Measurements from ENCODE around the gene ZNF230.
A peak's percentile ranks its signal among the peaks of the same experiment; 100 is the strongest.

Gene ZNF230

DNA sequence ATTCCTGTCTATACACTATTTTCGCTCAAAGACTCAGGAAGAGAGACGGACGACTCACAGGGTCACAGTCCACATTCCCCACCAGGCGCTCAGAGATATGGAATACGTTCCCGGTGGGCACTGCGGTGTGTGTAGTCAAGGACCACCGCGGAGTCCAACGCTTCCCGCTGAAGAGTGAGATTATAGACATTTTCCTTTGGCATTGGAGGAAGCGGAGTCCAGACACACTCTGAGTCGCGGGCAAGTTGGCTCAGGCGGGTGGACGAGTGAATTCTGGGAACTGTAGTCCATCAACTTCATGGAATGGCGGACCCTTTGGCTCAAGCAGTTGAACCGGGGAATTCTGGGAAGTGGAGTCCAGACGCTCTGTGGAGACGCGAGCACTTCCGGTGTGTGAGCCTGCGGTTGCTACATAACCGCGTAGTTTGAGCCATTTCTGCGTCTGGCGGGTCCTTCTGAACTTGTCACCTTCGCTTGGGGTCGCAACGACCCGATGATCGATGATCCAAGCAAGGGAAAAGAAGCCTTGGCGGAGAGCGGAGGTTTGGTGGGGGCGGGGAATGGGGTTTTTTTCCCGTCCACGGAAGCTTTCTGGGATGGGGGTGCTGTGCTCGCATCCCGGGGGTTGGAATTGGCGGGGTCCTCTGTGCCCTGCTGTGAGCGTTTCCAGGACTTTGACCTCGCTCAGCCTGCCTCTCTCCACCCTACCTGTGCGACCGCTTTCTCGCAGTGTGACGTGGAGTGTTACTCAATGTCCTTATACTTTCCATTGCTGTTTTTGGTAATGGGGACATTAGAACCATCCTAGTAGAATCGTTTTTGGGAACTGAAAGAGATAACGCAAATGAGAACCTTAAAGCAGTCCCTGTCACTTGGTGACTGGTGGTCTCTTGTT is at the start of gene ZNF230:
Gene ZNF230 (plus strand): TSS at position 392 of the 895 bp plus-strand sequence. CDS start 4,122 bp downstream, outside the sequence.
- peak; percentile 85 for DNase-seq (ENCODE audit: low read depth)

DNA sequence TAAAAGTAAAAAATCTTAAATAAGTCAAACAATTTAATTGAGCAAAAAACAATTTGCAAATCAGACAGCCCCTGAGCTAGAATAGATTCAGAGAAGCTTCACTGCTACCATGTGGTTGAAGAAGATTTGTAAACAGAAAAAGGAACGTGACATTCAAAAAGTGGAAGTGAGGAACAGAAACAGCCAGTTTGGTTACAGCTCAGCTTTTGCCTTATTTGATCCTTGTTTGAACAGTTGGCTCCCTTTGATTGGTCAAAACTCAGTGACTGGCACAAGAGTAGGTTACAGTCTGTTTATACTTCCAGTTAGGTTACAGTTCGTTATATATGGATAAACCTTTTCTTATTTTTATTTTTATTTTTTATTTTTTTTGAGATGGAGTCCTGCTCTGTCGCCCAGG is 45.9 kb upstream of the ZNF230 start:
- H3K4me3 ChIP-seq (ENCODE audit: low read depth, low read length), result no peak overlapping the region

More for the DNA sequence above, at the start of gene ZNF230:
- H3K4me3 ChIP-seq (ENCODE audit: low read depth, low read length), result peak within 1 kb of the TSS; percentile 91

DNA sequence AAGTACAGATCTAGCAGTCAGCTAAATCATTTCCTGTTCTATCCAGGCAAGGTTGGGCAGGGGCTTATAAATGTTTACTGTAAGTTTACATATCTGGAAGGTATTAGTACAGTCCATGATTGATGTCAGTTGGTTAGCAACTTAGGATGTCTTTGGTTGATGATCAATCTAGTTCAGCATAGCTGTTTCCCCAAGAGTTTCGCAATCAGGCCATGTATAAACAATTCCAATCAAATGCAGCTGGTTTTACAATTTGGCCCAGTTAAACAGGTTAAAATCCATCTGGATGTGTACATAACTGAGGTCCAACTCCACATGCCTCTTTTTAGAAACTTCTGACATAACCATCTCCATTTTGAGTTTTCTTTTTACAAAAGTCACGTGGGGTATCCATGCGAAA is 44.9 kb upstream of the ZNF230 start:
- peak; percentile 29 for DNase-seq (ENCODE audit: low read depth)
- H3K4me3 ChIP-seq (ENCODE audit: low read depth, low read length), result no peak overlapping the region

More for the DNA sequence above, 45.9 kb upstream of the ZNF230 start:
- DNase-seq (ENCODE audit: low read depth), result no peak

GRCh38 chr19:43960411-43960810 is 42.3 kb upstream of the ZNF230 start:
- H3K4me3 ChIP-seq (ENCODE audit: low read depth, low read length), result no peak overlapping the region
- DNase-seq (ENCODE audit: low read depth), result no peak

- H3K4me3 ChIP-seq (ENCODE audit: low read depth, low read length), result no peak overlapping the region
- DNase-seq (ENCODE audit: low read depth), result no peak
Measured at GRCh38 chr19:43966079-43966694, 36.6 kb upstream of the ZNF230 start.

DNA sequence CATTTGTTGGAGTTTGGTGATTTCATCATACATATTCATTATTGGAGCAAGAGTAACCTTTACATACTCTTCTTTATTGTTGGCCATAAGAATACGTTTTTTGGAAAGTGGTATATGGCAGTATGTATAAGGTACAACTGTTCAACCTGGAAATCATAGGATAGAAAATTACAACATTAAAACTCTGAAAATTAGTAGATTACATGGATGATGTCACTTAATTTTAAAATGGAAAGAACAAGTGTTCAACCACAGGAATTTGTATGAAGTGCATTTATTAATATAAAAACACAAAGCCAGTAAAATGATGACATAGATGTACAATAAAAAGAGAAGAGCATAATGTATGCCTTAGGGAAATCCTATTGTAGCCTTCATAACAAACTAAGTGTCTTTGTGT is 26.0 kb upstream of the ZNF230 start:
- H3K4me3 ChIP-seq (ENCODE audit: low read depth, low read length), result no peak overlapping the region
- no peak for DNase-seq (ENCODE audit: low read depth)

- DNase-seq (ENCODE audit: low read depth), result no peak
- H3K4me3 ChIP-seq (ENCODE audit: low read depth, low read length), result peak overlapping the region; percentile 65
Measured at GRCh38 chr19:43983544-43983911, 19.2 kb upstream of the ZNF230 start.

DNA sequence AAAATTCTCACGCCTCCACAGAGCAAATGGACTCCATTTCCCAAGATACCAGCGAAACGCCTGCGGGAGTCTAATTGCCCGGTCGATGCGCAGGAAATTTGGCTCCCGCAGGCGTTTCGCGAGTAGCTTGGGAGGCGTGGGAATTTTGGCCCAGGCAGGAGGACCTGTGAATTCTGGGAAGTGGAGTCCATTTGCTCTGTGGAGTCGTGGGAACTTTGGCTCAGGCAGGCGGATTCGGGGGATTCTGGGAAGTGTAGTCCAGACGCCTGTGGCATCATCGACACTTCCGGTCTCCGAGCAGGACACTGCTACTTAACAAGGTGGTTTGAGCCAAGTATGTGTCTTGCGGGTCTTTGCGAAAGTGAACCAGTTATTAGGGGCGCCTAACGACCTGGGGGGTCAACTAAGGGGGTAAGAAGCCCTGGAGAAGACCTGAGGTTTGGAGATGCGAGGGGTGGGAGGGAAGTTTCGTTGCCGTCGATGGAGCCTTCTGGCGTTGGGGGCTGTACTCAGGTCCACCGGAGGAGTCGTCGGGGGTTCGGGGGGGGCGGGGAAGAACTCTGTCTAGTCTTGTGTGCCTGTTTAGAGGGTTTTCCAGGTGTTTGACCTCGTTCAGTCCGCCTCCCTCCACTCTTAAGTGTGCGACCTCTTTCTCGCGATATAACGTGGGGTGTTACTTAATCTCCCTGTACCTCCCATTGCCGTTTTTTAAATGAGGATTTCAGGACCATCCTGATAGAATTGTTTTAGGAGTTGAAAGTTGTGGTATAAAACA is 18.7 kb upstream of the ZNF230 start, which contains the start of gene ZNF155:
Gene ZNF155 (plus strand): TSS at position 277 of the 775 bp plus-strand sequence. CDS start 4,356 bp downstream, outside the sequence.
- DNase-seq (ENCODE audit: low read depth), result peak; percentile 89
- H3K4me3 ChIP-seq (ENCODE audit: low read depth, low read length), result peak within 1 kb of the TSS; percentile 65

DNA sequence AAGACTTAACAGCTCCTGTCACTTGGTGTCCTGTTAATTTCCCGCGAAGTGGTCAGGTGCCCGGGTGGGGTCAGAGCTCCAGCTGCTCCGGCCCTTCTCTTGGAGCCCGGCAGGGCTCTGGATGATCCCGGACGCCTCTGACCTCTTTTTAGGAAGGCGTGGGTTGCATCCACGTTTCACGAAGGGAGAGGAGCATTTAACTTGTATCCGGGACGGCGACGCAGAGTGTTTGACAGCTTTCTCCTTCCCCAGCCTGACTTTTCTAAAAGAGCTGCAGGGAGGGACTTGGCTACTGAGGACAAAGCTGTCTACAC is 18.1 kb upstream of the ZNF230 start:
- H3K4me3 ChIP-seq (ENCODE audit: low read depth, low read length), result peak overlapping the region; percentile 65
- no peak for DNase-seq (ENCODE audit: low read depth)

DNA sequence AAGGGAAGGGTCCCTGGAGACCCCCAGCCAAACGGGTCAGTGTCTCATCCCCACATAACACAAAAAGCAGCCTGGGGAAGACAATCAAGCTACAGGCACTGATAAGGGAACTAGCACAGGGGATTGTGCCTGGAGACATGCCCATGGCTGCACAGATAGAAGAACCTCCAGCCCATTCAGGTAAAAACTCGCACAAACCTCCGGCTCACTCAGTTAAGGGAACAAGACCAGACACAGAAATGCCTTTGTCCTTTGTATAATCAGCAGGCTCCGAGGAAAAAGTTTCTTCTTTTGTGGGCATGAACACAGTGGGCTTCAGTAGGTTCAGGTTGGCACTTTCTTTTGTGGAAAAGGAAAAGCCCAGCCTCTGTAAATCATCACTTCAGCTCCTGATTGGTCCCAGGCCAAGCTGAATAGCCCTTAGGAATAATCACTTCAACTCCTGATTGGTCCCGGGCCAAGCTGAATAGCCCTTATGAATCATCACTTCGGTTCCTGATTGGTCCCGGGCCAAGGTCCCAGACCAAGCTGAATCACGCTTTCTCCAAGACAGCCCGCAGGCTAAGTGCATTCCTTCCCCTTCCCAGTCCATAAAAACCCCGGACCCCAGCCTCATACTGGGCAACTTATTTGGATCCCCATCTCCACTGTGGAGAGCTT is 5.0 kb upstream of the ZNF230 start:
- no peak overlapping the region for H3K4me3 ChIP-seq (ENCODE audit: low read depth, low read length)
- no peak for DNase-seq (ENCODE audit: low read depth)

DNA sequence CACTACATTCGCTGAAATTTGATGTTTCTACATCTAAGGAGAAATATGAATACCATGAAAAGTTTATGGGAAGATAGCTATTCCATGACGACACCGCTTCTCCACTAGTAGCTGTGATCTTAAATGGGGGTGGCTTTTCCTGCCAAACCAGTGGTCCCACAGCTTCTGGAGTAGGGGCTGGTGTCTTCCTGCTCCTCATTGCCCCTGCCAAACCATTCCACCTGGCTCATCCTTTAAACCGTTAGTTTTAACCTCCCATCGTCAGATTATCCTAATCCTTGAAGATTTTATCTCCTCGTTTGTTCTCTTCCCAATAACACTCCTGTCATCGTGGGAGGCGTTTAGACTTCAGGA is 568 bp upstream of the ZNF230 start:
- no peak for DNase-seq (ENCODE audit: low read depth)
- H3K4me3 ChIP-seq (ENCODE audit: low read depth, low read length), result peak overlapping the region; percentile 91

DNA sequence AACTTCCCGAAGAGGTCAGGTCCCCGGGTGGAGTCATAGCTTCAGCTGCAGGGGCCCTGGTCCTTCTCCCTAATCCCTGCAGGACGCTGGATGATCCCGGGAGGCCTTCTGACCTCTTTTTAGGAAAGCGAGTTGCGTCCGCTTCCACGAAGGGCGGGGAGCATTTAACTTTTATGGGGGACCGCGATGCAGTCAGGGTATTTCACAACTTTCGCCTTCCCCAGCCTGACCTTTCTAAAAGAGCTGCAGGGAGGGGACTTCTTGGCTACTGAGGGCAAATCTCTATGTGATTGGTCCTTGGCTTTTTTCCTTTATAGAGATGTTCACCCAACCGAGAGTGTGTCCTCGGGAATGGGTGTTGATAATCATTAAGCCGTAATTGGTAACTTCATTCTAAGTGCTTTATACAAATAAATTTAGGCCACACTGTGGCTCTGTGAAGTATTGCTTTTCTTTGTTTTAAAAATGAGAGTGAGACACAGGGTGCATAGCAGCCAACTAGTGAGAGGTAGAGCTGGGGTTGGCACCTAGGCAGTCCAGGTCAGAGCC is 778 bp downstream of the ZNF230 start:
- no peak for DNase-seq (ENCODE audit: low read depth)
- H3K4me3 ChIP-seq (ENCODE audit: low read depth, low read length), result peak overlapping the region; percentile 91

GRCh38 chr19:44005973-44006372 is 3.2 kb downstream of the ZNF230 start:
- no peak overlapping the region for H3K4me3 ChIP-seq (ENCODE audit: low read depth, low read length)
- DNase-seq (ENCODE audit: low read depth), result peak; percentile 9

DNA sequence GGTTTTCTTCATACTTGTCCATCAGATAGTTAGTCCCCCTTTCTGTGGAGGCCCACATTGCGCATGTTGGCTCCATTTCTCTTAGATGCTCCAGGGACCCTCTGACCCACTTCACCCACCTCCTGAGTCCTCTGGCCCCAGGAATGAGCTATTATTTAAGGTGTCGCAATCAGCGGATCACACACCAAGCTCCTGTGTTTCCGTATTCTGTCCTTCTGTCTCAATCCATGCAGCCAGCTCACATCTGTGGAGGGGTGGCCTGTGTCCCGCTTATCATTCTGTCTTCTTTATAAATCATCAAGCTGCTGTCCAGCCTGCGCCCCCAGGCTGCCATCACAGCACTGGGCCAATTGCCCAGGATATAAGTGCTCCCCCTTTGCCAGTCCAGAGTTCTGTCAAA is 4.7 kb downstream of the ZNF230 start:
- no peak overlapping the region for H3K4me3 ChIP-seq (ENCODE audit: low read depth, low read length)
- DNase-seq (ENCODE audit: low read depth), result no peak

DNA sequence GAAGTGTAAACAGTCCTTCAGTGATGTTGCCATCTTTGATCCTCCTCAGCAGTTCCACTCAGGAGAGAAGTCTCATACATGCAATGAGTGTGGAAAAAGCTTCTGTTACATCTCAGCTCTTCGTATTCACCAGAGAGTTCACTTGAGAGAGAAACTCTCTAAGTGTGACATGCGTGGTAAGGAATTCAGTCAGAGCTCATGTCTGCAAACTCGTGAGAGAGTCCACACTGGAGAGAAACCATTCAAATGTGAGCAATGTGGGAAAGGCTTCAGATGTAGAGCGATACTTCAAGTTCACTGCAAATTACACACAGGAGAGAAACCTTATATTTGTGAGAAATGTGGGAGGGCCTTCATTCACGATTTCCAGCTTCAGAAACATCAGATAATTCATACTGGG is 7.7 kb downstream of the ZNF230 start:
- DNase-seq (ENCODE audit: low read depth), result no peak
- H3K4me3 ChIP-seq (ENCODE audit: low read depth, low read length), result no peak overlapping the region

DNA sequence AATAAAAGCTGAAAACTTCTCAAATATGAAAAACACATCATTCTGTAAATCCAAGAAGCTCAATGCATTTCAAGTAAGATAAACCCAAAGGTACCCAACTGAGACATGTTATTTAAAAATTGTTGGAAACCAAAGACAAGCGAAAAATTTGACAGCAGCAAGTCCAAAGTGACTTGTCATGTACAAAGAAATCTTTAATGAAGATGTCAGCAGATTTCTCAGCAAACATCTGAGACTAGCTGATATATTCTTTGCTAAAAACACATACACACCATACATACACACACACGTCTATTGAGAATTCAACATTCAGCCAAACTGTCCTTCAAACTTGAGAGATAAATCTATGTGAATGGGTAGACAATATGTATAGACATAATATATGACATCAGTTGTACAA is 16.7 kb downstream of the ZNF230 start:
- H3K4me3 ChIP-seq (ENCODE audit: low read depth, low read length), result no peak overlapping the region
- no peak for DNase-seq (ENCODE audit: low read depth)

DNA sequence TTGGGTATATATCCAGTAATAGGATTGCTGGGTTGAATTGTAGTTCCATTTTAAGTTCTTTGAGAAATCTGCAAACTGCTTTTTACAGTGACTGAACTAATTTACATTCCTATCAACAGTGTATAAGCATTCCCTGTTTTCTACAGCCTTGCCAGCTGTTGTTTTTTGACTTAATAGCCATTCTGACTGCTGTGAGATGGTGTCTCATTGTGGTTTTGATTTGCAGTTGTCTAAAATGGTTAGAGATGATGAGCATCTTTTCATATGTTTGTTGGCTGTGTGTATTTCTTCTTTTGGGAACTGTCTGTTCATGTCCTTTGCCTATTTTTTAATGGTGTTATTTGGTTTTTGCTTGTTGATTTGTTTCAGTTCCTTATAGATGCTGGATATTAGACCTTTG is 18.5 kb downstream of the ZNF230 start:
- no peak for DNase-seq (ENCODE audit: low read depth)
- no peak overlapping the region for H3K4me3 ChIP-seq (ENCODE audit: low read depth, low read length)

- no peak for DNase-seq (ENCODE audit: low read depth)
Measured at GRCh38 chr19:44024900-44025216, 22.1 kb downstream of the ZNF230 start.

DNA sequence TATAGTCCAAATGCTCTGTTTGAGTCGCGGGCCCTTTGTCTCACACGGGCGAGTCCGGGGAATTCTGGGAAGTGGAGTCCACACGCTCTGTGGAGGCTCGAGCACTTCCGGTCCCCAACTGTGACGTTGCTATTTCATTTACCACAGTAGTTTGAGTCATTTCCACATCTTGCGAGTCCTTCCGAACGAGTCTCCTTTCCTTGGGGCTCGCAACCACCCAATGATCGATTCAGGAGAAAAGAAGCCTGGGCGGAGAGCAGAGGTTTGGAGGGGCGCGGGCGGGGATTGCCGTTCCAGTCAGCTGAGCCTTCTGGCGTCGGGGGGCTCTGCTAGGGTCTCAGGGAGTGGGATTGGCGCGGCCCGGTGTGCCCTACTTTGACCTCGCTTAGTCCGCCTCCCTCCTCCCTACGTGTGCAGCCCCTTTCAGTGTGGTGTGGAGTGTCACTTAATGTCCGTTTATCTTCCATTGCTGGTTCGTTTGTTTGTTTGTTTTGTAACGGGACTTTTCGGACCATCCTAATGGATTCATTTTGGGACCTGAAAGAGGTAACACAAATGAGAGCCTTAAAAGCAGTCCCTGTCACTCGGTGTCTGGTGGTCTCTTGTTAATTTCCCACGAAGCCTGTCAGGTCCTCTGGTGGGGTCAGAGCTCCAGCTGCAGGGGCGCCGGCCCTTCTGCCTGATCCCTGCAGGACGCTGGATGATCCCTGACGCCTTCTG is 22.6 kb downstream of the ZNF230 start, which contains the start of gene ZNF222:
Gene ZNF222 (plus strand): TSS at position 163 of the 720 bp plus-strand sequence. CDS start 58 bp downstream, at position 221.
- peak within 1 kb of the TSS; percentile 86 for H3K4me3 ChIP-seq (ENCODE audit: low read depth, low read length)
- peak; percentile 65 for DNase-seq (ENCODE audit: low read depth)

More at GRCh38 chr19:44024900-44025216, 22.1 kb downstream of the ZNF230 start:
- peak overlapping the region; percentile 86 for H3K4me3 ChIP-seq (ENCODE audit: low read depth, low read length)

Data from skeletal muscle cell (primary cell).